ENCODE measurements around the gene SLC25A24. TPM values are rescaled to one million over a fixed set of nuclear protein-coding genes. Genes with fewer than 3 reads are reported as not detected.
A peak's percentile ranks its signal among the peaks of the same experiment; 100 is the strongest.
"Not testable (repeated sequence)": the region's sequence is repeated elsewhere in the genome, so short reads cannot be mapped to it uniquely, and the experiment has no call there.

The SLC25A24 gene
- 44.2 and 63.8 TPM in 2 replicates for total RNA-seq (ENCODE audit: low replicate concordance)

GRCh38 chr1:108199781-108200686 is at the start of gene SLC25A24:
SLC25A24 (minus strand) TSS chr1:108200343; CDS start chr1:108200138, 205 bp downstream.
- peak; percentile 67 for DNase-seq (ENCODE audit: low read depth)
- peak within 1 kb of the TSS; percentile 96 for H3K4me3 ChIP-seq (ENCODE audit: low read depth, low read length)
- no peak for TF ChIP-seq CTCF (IDR thresholded peaks at IDR 0.05; ENCODE audit: insufficient read depth, low read length)

GRCh38 chr1:108243976-108244375 is 43.8 kb upstream of the SLC25A24 start, which contains the start of gene NBPF4:
NBPF4 (minus strand) TSS chr1:108244076; CDS start chr1:108243761, 315 bp downstream.
- H3K4me3 ChIP-seq (ENCODE audit: low read depth, low read length); DNase-seq (ENCODE audit: low read depth): not testable (repeated sequence)

DNA sequence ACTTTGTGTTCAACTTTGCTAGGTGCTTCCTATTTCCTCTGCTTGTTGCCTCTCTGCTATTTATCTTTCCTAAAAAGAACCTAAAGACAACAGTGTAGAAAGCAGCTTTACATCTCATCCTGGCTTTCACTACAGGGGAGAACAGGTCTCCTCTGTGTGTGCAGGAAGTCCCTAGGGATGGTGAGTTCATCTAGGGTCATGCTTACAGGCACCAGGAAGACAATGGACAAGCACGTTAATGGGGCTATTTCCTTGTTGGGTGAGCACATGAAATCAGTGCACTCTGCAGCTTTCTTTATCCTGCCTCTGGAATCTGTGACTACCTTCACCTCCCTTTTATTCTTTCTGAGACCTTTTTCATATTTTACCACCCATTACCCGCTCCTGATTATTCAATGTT is 39.3 kb upstream of the SLC25A24 start:
- not testable (repeated sequence) for DNase-seq (ENCODE audit: low read depth); H3K4me3 ChIP-seq (ENCODE audit: low read depth, low read length)

- DNase-seq (ENCODE audit: low read depth); H3K4me3 ChIP-seq (ENCODE audit: low read depth, low read length): not testable (repeated sequence)
Observed at GRCh38 chr1:108235308-108235707, 35.2 kb upstream of the SLC25A24 start.

GRCh38 chr1:108232183-108232582 is 32.0 kb upstream of the SLC25A24 start:
- not testable (repeated sequence) for DNase-seq (ENCODE audit: low read depth); H3K4me3 ChIP-seq (ENCODE audit: low read depth, low read length)

DNA sequence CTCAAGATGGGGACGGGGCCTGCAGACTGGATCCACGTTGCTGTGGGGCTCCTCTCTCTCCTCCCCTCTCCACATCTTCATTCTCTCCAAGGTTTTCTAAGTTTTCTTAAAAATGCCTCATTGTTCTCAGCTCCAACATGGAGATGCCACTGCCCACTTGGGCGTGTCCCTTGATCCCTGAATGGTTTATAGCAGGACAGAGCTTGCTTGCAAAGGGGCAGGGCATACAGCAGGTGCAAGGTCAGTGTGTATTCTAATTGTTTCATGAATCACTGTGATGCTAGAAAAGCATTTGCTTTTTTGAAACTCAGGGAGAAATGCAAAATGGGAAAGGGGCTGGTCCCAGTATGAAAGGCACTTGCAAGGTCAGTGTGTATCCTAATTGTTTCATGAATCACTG is 29.8 kb upstream of the SLC25A24 start:
- not testable (repeated sequence) for H3K4me3 ChIP-seq (ENCODE audit: low read depth, low read length); DNase-seq (ENCODE audit: low read depth)

- not testable (repeated sequence) for DNase-seq (ENCODE audit: low read depth); H3K4me3 ChIP-seq (ENCODE audit: low read depth, low read length)
Observed at GRCh38 chr1:108227772-108228171, 27.6 kb upstream of the SLC25A24 start.

- DNase-seq (ENCODE audit: low read depth); H3K4me3 ChIP-seq (ENCODE audit: low read depth, low read length): not testable (repeated sequence)
Observed at GRCh38 chr1:108226855-108227254, 26.7 kb upstream of the SLC25A24 start.

DNA sequence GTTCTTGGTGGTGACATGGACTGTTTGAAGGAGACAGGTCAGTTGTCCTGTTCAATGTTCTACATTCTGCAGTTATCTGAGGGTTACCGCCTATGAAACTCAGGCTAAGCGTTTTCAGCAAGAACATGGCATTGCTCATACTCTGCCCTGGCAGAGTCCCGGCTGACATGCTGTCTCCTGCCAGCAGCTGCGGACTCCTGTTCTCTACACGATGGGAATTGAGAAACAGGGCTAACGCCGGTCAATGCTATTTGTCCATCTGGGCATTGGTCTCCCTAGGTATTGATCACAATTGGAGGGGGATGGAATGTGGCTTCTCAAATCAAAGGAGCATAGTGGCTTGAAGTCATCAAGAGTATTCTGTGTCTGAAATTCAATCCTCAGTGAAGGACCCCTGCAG is 23.1 kb upstream of the SLC25A24 start:
- DNase-seq (ENCODE audit: low read depth); H3K4me3 ChIP-seq (ENCODE audit: low read depth, low read length): not testable (repeated sequence)

GRCh38 chr1:108217515-108218174 is 17.5 kb upstream of the SLC25A24 start:
- not testable (repeated sequence) for H3K4me3 ChIP-seq (ENCODE audit: low read depth, low read length); DNase-seq (ENCODE audit: low read depth)

GRCh38 chr1:108217007-108217406 is 16.9 kb upstream of the SLC25A24 start:
- not testable (repeated sequence) for DNase-seq (ENCODE audit: low read depth); H3K4me3 ChIP-seq (ENCODE audit: low read depth, low read length)

- H3K4me3 ChIP-seq (ENCODE audit: low read depth, low read length); DNase-seq (ENCODE audit: low read depth): not testable (repeated sequence)
Observed at GRCh38 chr1:108216028-108216890, 16.1 kb upstream of the SLC25A24 start.

Data from fibroblast of the aortic adventitia (primary cell).